Brain pericyte (primary cell): ENCODE data around the gene SEC22C.

Source experiments
- DNase-seq: peaks from one replicate; pipeline ENCODE4 v3.0.0-alpha.2; 2012; ENCODE audit warnings: low read depth, low spot score

Gene SEC22C

GRCh38 chr3:42535981-42536784 is 45.6 kb downstream of the SEC22C start:
- no peak for DNase-seq

- DNase-seq = no peak
Measured at GRCh38 chr3:42533161-42533897, 48.4 kb downstream of the SEC22C start.

DNA sequence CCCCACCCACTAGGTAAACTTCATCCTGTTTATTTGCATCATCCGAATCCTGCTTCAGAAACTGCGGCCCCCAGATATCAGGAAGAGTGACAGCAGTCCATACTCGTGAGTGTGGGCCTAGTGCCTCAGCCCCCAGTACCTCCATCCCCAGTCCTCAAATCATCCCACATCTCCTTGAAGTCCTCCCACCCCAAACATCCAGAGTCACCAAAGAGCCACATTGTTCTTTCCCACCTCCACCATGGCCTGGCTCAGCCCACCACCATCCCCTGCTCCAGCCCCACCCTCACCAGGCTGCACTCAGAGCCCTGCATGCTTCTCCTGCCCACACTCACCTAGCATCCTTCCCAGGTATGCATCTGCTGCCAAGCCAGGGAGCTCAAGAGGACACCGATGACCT is 49.5 kb downstream of the SEC22C start:
- DNase-seq = no peak

DNA sequence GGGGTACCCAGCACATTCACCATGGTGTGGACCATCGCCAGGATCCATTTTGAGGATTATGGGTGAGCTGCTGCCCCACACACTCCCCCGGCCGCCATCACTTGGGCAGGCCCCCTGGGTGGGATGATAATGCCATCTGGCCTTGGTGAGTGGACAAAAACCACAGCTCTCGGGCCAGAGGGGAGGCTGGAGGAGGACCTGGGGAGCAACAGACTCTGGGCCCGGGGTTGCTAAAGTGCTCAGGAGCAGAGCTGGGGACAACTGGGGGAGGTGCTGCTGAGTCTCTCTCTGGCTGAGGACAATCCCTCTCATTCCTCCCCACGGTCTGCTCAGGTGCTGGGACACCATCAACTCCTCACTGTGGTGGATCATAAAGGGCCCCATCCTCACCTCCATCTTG is 50.3 kb downstream of the SEC22C start:
- DNase-seq = no peak

GRCh38 chr3:42530073-42530472 is 51.7 kb downstream of the SEC22C start:
- DNase-seq = no peak

DNA sequence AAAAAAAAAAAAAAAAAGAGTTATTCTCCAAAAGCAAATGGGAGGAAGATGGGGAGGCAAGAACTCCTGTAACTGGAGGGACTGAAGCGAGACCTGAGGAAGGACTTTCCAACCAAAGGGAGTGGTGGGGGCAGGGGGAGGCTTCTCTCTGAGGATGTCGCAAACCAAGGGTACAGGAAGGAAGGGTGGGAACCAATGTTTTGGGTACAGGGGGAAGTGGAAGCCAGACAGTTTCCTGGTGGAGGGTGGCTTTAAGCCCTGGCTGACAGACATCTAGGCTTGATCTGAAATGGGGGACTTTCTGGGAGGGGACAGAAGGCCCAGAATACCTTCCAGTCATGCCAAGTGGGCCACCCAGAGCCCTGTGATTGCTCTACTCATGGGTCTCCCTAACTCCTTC is 52.3 kb downstream of the SEC22C start:
- no peak for DNase-seq

GRCh38 chr3:42527368-42527917 is 54.3 kb downstream of the SEC22C start:
- DNase-seq = no peak

GRCh38 chr3:42526616-42527367 is 55.0 kb downstream of the SEC22C start:
- DNase-seq = no peak

DNA sequence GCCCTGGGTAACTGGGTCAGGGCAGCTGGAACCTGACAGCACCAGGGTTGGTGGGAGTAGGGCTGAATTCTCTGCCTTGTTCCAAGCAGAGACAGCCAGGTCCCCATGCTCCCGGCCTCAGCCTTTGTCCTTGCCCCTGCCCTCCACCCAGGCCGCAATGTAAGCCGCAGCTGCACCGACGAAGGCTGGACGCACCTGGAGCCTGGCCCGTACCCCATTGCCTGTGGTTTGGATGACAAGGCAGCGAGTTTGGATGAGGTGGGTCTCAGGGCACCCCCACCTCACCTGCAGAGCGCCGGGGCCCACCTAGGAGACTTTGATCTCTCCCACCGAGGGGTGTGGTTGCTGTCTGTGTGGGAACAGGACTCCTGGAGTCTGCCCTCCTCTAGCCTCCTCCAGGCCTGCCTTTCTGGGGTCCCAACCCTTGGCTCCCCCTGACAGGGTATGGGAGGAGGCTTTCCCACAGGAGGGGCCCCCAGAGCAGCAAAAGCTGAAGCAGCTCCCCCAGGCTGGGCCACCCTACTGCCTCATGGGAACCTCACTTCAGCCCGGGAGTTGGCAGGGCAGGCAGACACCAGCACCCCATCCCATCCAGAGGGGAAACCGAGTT is 55.9 kb downstream of the SEC22C start:
- DNase-seq = no peak

DNA sequence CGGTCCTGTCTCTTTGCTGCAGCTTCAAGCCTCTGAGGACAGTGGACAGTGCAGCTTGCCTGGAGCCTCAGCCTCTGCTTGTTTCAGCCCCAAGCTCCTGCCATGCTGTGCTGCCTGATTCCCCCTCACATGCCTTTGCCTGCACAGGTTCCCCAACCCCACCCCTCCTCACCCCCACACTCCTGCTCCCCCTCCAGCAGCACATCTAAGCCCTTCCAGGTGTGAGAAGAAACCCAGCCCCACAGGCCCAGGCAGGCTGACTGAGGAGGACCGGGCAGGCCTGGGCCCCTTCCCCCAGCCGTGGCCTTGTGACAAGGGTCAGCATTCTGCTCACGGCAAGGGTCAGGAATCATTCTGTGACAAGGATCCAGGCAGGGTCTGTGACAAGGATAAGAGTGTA is 56.6 kb downstream of the SEC22C start:
- DNase-seq = no peak

- DNase-seq = no peak
Measured at GRCh38 chr3:42524751-42525150, 57.0 kb downstream of the SEC22C start.

GRCh38 chr3:42520906-42521305 is 60.9 kb downstream of the SEC22C start:
- no peak for DNase-seq

DNA sequence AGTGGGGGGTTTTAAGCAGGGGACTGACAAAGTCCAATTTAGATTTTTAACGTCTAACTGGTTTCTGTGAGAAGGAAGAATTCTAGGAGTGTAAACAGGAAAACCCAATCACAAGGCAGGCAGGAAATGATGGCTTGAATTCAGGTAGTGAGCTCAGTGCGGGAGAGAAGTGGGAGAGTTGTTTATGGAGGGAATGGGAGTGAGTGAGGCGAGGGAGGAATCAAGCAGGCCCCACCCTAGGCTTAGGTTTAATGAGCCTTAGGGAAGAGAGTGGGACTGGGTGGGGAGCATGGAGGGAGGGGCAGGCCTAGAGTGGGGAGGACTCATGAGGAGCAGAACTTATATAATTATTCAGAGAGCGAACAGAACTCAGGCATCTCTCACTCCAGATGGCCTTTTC is 61.4 kb downstream of the SEC22C start:
- DNase-seq = no peak

DNA sequence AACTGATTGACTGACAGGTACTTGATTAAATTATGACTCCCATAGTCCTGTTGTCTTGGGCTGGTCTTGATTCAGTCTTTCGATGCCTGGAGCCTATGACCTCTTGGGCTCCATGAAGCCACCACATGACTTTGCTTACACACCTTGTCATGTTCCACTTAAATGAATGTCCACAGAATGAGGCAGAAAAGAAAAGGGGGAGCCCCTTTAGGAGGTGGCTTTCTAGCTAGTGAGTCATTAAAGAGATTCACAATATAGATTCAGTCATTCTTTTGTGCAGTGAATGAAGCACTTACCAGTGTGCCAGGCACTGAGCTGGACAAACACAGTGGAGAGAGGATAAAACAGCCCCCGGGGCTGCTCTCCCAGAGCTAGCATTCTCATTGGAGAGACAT is 62.2 kb downstream of the SEC22C start:
- DNase-seq = no peak

- DNase-seq = no peak
Measured at GRCh38 chr3:42518800-42519567, 62.8 kb downstream of the SEC22C start.

DNA sequence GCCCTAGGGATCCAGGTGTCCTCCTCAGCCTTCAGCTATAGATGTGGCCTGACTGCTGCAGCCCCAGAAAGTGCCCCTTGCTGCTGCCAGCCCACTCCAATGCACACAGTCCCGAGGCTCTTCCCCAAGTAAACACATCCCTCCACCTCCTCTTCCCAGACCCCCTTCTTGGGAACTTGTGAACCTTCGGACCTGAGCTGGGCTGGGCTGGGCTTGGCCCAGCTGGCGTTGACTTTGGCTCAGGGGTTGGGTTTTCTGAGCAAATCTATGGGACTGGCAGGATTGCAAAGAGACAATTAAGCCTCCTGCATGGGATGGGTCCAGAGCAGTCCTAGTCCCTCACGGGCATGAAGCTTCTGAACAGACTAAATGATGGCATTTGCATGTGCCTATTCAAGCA is 64.7 kb downstream of the SEC22C start:
- DNase-seq = no peak

GRCh38 chr3:42516443-42516842 is 65.3 kb downstream of the SEC22C start:
- no peak for DNase-seq

DNA sequence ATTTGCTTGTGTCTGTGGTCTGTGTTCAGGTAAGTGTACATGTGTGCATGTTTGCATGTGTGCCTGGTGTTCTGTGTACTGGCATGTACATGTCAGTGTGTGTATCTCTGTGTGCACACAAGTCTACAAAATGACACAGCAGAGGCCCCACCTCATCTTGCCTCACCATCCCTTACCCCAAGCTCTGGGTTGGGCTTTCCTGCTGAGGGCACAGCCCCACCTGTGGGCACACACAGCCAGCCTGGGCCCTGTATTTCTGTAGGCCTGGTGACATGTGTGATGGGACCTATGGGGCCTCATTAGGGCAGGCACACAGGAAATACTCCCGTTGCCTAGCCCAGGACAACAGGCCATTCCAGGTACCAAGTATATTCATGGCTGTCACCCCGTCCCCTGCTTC is 65.8 kb downstream of the SEC22C start:
- no peak for DNase-seq

DNA sequence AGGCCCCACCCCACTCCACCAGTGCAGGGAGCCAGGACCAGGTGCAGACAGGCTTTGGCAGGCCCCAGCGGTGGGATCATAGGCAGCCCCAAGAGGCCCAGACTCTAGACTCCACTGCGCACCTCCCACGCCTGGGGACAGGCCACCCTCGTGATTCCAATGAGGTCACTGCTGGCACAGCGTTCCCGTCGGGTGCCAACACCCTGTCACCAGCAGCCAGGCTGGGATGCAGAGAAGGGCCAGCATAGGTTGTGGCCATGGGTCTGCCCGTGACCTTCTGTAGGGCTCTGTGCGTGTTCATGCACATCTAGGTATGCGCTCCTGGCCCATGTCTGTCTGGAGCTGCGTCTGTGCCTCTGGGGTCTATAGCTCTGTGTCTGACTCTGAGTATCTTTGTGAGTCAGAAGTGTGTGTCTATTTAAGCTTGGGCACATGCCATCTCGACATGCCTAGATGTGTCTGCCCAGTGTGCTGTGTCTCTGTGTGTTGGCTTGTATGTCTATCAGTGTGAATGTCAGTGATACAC is 66.3 kb downstream of the SEC22C start:
- DNase-seq = no peak

DNA sequence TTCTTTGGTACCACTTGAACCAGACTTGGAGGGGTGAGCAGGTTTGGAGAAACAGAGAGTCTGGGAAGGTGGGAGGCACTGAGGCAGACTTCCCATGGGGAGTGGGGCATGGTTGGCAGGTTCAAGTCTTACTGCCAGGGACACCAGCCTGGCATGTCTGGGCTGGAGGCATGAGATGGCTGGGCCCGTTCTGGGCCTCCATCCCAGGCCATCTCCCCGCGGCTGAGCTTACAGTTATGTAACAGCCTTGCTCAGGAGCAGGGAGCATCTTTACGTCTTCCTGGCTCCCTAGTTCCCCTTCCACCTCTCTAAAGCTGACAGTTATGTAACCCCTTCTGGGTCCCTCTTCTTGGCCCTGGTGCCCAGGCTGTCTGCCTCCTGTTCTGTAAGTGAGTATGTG is 66.9 kb downstream of the SEC22C start:
- DNase-seq = no peak

DNA sequence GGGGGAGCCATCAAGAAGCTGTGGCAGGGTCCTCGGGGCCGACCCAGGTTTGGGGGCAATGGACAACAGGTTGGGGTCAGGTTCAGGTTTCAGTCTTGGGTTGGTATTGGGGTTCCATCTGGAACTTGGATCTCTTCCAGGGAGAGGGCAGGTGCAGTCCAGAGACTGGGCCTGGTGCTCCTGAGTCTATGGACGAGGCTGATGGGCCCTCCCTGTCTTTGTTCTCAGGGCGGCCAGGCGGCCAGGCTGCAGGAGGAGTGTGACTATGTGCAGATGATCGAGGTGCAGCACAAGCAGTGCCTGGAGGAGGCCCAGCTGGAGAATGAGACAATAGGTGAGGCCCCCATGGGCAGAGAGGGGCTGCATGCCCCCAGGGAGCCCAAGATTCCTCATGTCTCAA is 68.2 kb downstream of the SEC22C start:
- no peak for DNase-seq
